HEK293T (cell line): ENCODE data around the gene PERM1.

Experiments
- BHLHE40 ChIP-seq: fragments of 450-650 bp; IDR thresholded peaks from 2 replicates; pipeline ENCODE4 v1.6.1; 2016; ENCODE audit warnings: mild to moderate bottlenecking, moderate library complexity, borderline replicate concordance
- ELF4 ChIP-seq: fragments of 450-650 bp; IDR thresholded peaks from 2 replicates; pipeline ENCODE4 v1.6.1; 2017; ENCODE audit warnings: antibody characterized with exemption
- L3MBTL2 ChIP-seq: fragments of 450-650 bp; conservative IDR thresholded peaks from 2 replicates; pipeline ENCODE4 v1.6.1; 2016; ENCODE audit warnings: mild to moderate bottlenecking
- LEF1 ChIP-seq: fragments of 450-650 bp; IDR thresholded peaks from 2 replicates; pipeline ENCODE4 v1.6.1; 2017; ENCODE audit warnings: mild to moderate bottlenecking, borderline replicate concordance
- PKNOX1 ChIP-seq: fragments of 450-650 bp; IDR thresholded peaks from 2 replicates; pipeline ENCODE4 v1.6.1; 2016
- TARDBP ChIP-seq: fragments of 450-650 bp; IDR thresholded peaks from 2 replicates; pipeline ENCODE4 v1.6.1; 2016
- ZNF384 ChIP-seq: fragments of 450-650 bp; IDR thresholded peaks from 2 replicates; pipeline ENCODE4 v1.6.1; 2016

GRCh38 chr1:971751-972506 lies 10.0 kb downstream of the PERM1 start:
- TF ChIP-seq BHLHE40 (no peak), ZNF384 (no peak), LEF1 (no peak), TARDBP (no peak), ELF4 (no peak), L3MBTL2 (no peak), PKNOX1 (no peak)
